Stimulated activated CD8-positive, alpha-beta memory T cell treated with anti-CD3 and anti-CD28 coated beads, Interleukin-15, amount 100 ng/mL, for 24 hours (primary cell): ENCODE results near the gene MUTYH.
"Not testable (repeated sequence)": the region's sequence is repeated elsewhere in the genome, so short reads cannot be mapped to it uniquely, and the experiment has no call there.

ENCODE experiments used
- DNase-seq: peaks from one replicate; pipeline ENCODE4 v3.0.0-alpha.2; 2020; ENCODE audit warnings: low read depth

The MUTYH gene

GRCh38 chr1:45321444-45321843 is 18.8 kb downstream of the MUTYH start:
- DNase-seq, result no peak

DNA sequence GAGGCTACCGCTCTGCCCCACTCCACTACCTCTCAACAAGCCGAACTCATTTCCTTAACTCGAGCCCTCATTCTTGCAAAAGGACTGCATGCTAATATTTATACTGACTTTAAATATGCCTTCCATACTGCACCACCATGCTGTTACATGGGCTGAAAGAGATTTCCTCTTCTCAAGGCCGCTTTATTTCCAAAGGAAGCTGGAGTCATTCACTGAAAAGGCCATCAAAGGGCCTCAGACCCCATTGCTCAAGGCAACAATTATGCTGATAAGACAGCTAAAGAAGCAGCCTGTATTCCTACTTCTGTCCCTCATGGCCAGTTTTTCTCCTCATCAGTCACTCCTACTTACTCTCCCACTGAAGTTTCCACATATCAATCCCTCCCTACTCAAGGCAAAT is 20.5 kb downstream of the MUTYH start:
- no peak for DNase-seq

- no peak for DNase-seq
These were observed 23.1 kb downstream of the MUTYH start for GRCh38 chr1:45317166-45317565.

GRCh38 chr1:45314266-45314665 is 26.0 kb downstream of the MUTYH start:
- no peak for DNase-seq

- DNase-seq, result no peak
These were observed 33.3 kb downstream of the MUTYH start for GRCh38 chr1:45306905-45307304.

DNA sequence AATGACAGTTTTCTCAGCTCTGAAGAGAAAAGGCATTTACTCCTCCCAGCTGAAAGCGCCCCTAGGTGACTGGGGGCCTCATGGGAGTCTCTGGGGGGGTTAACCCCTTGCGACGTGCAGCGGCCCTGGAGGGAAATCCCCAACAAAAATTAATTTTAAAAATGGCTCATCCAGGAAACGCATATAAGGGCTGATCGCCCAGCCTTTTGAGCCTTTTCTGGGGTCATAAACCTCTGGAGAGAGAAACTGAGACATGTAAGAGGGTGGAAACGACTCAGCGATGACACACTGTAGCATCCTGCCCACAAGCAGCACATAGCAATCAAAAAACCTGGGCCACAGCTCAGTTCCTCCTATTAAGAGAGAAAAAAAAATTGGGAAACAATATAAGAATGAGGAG is 33.9 kb downstream of the MUTYH start:
- DNase-seq, result no peak

GRCh38 chr1:45305231-45305630 is 35.0 kb downstream of the MUTYH start:
- DNase-seq, result no peak

- no peak for DNase-seq
These were observed 35.7 kb downstream of the MUTYH start for GRCh38 chr1:45304311-45305081.

GRCh38 chr1:45303520-45304310 is 36.5 kb downstream of the MUTYH start:
- peak; percentile 90 for DNase-seq

- no peak for DNase-seq
These were observed 37.6 kb downstream of the MUTYH start for GRCh38 chr1:45302505-45303150.

- no peak for DNase-seq
These were observed 39.6 kb downstream of the MUTYH start for GRCh38 chr1:45300669-45300997.

DNA sequence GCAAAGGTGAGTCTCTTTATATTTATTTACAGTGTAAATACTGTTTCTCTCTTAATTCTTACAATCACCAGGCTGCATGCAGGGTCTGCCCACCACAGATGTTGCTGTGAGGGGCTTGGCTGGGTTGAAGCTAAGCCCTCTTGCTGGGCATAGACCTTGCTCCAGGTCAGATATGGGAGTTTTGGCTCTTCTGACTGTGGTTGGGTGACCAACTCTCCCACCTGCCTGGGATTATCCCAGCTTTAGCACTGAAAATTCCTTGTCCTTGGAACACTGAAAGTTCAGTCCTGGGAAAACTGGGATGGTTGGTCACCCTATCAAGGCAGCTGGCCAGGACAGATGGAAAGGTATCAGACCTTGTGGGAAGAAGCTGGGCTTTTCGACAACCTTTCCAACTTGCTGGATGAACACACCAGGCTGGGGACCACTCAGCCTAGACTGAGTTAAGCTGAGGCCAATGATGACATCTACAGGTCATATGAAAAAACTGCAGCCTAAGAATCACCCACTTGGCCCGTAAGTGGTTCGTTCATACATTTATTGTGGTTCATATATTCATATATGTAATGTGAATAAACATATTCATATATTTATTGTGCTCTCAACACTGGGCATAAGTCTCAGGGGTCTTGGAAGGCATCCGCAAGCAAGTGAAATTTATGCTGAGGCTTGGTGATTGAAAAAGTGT is 40.1 kb downstream of the MUTYH start:
- no peak for DNase-seq

- DNase-seq, result no peak
These were observed 40.9 kb downstream of the MUTYH start for GRCh38 chr1:45299296-45299695.

- no peak for DNase-seq
These were observed 42.4 kb downstream of the MUTYH start for GRCh38 chr1:45297666-45298356.

- no peak for DNase-seq
These were observed 48.5 kb downstream of the MUTYH start for GRCh38 chr1:45291716-45292115.

DNA sequence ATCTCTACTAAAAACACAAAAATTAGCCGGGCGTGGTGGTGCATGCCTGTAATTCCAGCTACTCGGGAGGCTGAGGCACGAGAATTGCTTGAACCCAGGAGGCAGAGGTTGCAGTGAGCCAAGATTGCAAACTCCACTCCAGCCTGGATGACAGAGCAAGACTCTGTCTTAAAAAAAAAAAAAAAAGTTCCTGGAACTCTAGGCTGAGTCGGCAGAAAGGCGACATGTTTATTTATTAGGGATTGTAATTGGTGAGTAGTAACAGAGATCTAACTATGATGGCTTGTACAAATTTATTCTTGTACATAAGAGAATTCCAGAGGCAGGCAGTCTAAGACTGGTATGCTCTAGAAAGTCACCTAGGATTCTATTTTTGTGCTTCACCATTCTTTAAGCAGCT is 49.2 kb downstream of the MUTYH start:
- not testable (repeated sequence) for DNase-seq

DNA sequence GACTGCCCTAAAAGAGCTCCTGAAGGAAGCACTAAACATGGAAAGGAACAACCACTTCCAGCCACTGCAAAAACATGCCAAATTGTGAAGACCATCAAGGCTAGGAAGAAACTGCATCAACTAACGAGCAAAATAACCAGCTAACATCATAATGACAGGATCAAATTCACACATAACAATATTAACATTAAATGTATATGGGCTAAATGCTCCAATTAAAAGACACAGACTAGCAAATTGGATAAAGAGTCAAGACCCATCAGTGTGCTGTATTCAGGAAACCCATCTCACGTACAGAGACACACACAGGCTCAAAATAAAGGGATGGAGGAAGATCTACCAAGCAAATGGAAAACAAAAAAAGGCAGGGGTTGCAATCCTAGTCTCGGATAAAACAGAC is 53.7 kb downstream of the MUTYH start:
- DNase-seq, result not testable (repeated sequence)

GRCh38 chr1:45284858-45285257 is 55.4 kb downstream of the MUTYH start:
- not testable (repeated sequence) for DNase-seq

DNA sequence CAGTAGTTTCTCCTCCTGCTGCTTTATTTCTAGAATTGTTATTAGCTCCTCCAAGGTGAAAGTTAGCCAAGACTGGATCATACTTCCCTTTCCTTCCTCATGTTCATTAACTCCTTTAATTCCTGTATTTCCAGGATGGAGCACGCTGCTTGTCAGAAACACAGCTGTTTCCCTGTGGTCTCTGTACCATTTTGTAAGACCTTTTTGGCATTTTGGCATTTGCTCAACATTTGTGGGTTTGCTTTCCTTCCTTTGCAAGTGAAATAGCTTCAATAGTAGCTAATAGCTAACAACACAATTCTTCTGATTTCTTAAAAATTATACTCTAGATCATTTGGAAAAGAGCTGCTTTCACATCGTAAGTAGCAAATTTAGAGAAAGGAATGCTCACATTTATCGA is 57.9 kb downstream of the MUTYH start:
- no peak for DNase-seq
